Fibroblast of mammary gland (primary cell): Measurements from ENCODE around the gene HKDC1.

Experiments used
- DNase-seq: peaks from one replicate; pipeline ENCODE4 v3.0.0-alpha.2; 2010; ENCODE audit warnings: low read depth
- H3K4me3 ChIP-seq: 2 replicates; pipeline ENCODE4 v1.5.1; 2011; ENCODE audit warnings: low read depth, mild to moderate bottlenecking, low read length, moderate library complexity; ENCODE audit not compliant: control insufficient read depth
- CTCF ChIP-seq: conservative IDR thresholded peaks from 2 replicates; pipeline ENCODE4 v1.5.1; 2011; ENCODE audit warnings: low read depth, low read length, inconsistent platforms; ENCODE audit not compliant: control insufficient read depth, insufficient read depth

HKDC1 gene

DNA sequence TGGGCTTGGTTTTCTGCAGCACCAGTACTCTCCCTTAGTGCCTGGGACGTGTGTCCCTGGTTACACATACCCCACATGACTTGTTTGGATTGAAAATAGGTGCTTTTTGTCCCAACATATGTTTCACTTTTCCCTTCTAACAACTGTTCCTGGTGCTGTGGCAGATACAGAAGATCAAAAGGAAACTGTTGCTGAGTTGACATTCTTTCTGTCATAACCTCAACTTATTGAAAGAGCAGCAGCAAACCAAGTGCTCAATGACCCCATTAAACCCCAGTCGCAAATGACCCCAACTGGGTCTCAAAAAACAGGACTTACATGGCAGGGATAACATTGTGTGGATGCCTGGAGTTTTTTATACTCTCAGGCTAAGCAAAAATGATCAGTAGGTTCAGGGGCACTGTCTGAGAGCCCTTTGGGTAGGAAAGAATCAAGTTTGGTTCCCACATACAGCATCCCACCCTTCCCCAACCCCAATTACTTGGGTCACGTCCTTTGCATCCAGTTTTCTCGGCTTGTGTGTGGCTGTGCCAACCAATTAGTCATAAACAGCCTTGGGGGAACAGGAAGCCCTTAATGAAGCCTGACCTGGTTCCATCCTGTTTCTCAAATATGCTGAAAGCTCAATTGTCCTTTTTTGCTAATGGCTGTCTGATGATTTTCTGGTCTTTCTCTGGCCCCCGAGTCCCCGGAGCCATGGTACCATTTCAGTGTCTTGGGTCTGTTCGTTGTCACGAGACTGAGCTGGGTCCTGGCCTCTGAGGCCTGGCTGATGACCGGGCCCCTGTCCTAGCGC, 4.9 kb downstream of the HKDC1 start:
- DNase-seq = peak; percentile 13
- no peak for TF ChIP-seq CTCF
- no peak overlapping the region for H3K4me3 ChIP-seq

DNA sequence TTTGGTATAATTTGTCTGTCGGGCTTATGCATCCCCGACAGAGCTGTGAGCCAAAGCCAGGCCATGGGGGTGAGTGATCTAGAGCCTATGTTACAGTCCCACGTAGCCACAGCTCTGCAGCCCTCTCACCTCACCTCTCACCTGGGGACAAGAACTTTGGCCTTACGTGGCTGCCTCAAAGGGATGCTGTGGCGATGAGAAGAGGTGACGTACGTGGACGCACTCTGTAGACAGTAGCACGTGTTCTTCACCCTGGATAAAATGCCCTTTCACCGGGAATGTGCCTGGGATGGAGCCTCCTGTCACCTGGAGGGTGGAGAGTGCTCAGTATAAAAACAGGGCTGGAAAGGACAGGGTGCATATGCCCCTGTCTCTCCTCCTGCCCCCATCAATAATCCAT, 5.5 kb downstream of the HKDC1 start:
- no peak for TF ChIP-seq CTCF

DNA sequence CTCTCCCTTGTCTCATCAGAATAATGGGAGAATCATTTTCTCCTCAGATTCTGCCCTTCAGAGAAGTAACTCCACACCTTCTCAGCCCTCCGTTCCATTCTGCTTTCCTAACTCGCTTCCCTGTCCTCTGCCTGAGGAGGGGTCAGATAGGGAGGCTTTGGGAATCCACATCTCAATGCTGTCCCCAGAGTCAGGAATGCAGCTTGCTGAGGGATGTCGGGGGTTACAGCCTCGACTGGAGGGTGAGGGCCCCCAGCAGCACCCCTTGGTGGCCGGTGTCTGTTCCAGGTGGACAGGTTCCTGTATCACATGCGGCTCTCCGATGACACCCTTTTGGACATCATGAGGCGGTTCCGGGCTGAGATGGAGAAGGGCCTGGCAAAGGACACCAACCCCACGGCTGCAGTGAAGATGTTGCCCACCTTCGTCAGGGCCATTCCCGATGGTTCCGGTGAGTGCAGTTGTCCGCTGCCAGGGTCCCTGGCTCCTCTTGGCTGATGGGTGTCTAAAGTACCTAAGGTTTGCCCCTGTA, 6.9 kb downstream of the HKDC1 start:
- no peak for TF ChIP-seq CTCF
- H3K4me3 ChIP-seq = no peak overlapping the region
- no peak for DNase-seq

More for the DNA sequence above, 5.5 kb downstream of the HKDC1 start:
- DNase-seq = no peak
- no peak overlapping the region for H3K4me3 ChIP-seq

DNA sequence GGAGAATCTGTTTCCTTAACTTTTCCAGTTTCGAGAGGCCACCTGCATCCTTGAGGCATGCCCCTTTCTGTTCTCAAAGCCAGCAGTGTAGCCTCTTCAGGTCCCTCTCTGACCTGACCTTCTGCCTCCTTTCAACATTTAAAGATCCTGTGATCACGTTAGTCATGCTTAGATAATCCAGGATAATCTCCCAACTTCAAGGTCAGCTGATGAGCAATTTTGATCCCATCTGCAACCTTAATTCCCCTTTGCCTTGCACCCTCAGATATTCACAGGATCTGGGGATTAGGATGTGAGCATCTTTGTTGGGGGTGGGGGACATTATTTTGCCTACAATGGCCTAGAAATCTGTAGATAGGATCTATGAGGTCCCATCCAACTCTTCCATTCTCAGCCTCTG, 8.0 kb downstream of the HKDC1 start:
- DNase-seq = no peak
- H3K4me3 ChIP-seq = no peak overlapping the region
- no peak for TF ChIP-seq CTCF

GRCh38 chr10:69229616-69229916, 9.4 kb downstream of the HKDC1 start:
- no peak for DNase-seq
- TF ChIP-seq CTCF = no peak
- H3K4me3 ChIP-seq = no peak overlapping the region

GRCh38 chr10:69230128-69230527, 10.0 kb downstream of the HKDC1 start:
- H3K4me3 ChIP-seq = no peak overlapping the region
- no peak for DNase-seq
- TF ChIP-seq CTCF = no peak
